ENCODE results near the gene CEP112. TPM values are rescaled to one million over a fixed set of nuclear protein-coding genes. Genes with fewer than 3 reads are reported as not detected.

Gene CEP112
- total RNA-seq, 4 donors from 2014 or later, result 1.1 to 12.9 (median 9.1) TPM

DNA sequence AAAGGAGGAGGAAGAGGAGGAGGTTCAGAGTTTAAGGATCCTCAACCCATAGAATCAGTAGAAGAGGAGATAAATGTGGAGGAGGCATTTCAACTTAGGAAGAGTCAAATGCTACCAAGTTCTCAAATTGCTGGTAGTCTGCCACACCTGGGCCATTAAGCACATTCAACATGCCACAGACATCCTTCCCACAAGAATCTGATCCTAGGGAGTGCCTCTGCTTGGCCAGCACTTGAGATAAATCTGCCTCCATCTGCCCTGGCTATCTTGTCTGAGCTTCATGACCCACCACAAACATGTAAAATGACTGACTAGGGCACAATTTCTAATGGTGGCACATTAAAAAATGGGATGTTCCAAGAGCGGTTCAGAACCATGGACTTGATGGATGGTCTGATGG lies 593.2 kb downstream of the CEP112 start:
- Histone ChIP-seq H3K4me3 (no peak overlapping the region), H3K36me3 (no peaks in the 10 kb centered on the region), H3K27ac (no peak overlapping the region), H3K27me3 (no peaks in the 10 kb centered on the region), H3K9me3 (no peaks in the 10 kb centered on the region), H3K4me1 (peaks cover 0 to 6% (median 1%) of the 10 kb centered on the region in 4 donors)
- in situ Hi-C loops (cut with MboI; ENCODE audit: low pct_ligation_motif_present in 1 of 4, low pct_unique_long_range_greater_than_20kb in 1 of 4, low sequenced_read_pairs in 3 of 4), result no loop called here
- intact Hi-C loops (cut with DNase I; ENCODE audit: low total_unique reads), result loop anchor here (2.0 kb wide), 1 partner anchor 200 kb away; no protein-coding TSS in a partner anchor
- no peak for DNase-seq
- TF ChIP-seq POLR2A (IDR thresholded peaks at IDR 0.05) (no peak), POLR2AphosphoS5 (IDR thresholded peaks at IDR 0.05) (no peak), EP300 (IDR thresholded peaks at IDR 0.05; ENCODE audit: low read depth) (no peak)
- TF ChIP-seq, protein P1, sequence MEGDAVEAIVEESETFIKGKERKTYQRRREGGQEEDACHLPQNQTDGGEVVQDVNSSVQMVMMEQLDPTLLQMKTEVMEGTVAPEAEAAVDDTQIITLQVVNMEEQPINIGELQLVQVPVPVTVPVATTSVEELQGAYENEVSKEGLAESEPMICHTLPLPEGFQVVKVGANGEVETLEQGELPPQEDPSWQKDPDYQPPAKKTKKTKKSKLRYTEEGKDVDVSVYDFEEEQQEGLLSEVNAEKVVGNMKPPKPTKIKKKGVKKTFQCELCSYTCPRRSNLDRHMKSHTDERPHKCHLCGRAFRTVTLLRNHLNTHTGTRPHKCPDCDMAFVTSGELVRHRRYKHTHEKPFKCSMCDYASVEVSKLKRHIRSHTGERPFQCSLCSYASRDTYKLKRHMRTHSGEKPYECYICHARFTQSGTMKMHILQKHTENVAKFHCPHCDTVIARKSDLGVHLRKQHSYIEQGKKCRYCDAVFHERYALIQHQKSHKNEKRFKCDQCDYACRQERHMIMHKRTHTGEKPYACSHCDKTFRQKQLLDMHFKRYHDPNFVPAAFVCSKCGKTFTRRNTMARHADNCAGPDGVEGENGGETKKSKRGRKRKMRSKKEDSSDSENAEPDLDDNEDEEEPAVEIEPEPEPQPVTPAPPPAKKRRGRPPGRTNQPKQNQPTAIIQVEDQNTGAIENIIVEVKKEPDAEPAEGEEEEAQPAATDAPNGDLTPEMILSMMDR (IDR thresholded peaks at IDR 0.05), result no peak
- WGBS, 2 donors (ENCODE audit: low coverage in 1 of 2), result 95% methylated on average over 1 of the region's 1 CpG; no CpG with 5 or more reads in 1 of the 2 donors

GRCh38 chr17:65595071-65595656 lies 596.8 kb downstream of the CEP112 start:
- WGBS, 2 donors (ENCODE audit: low coverage in 1 of 2), result 64% methylated on average over 3 to 4 of the region's 4 CpGs
- in situ Hi-C loops (cut with MboI; ENCODE audit: low pct_ligation_motif_present in 1 of 4, low pct_unique_long_range_greater_than_20kb in 1 of 4, low sequenced_read_pairs in 3 of 4), result no loop called here
- Histone ChIP-seq H3K4me1 (peaks cover 0 to 6% (median 1%) of the 10 kb centered on the region in 4 donors), H3K36me3 (no peaks in the 10 kb centered on the region), H3K27me3 (no peaks in the 10 kb centered on the region), H3K9me3 (no peaks in the 10 kb centered on the region), H3K4me3 (no peak overlapping the region), H3K27ac (no peak overlapping the region)
- TF ChIP-seq POLR2AphosphoS5 (IDR thresholded peaks at IDR 0.05) (no peak), POLR2A (IDR thresholded peaks at IDR 0.05) (no peak), EP300 (IDR thresholded peaks at IDR 0.05; ENCODE audit: low read depth) (no peak)
- TF ChIP-seq, protein P1 (IDR thresholded peaks at IDR 0.05), result no peak
- no peak for DNase-seq
- intact Hi-C loops (cut with DNase I; ENCODE audit: low total_unique reads), result no loop called here

DNA sequence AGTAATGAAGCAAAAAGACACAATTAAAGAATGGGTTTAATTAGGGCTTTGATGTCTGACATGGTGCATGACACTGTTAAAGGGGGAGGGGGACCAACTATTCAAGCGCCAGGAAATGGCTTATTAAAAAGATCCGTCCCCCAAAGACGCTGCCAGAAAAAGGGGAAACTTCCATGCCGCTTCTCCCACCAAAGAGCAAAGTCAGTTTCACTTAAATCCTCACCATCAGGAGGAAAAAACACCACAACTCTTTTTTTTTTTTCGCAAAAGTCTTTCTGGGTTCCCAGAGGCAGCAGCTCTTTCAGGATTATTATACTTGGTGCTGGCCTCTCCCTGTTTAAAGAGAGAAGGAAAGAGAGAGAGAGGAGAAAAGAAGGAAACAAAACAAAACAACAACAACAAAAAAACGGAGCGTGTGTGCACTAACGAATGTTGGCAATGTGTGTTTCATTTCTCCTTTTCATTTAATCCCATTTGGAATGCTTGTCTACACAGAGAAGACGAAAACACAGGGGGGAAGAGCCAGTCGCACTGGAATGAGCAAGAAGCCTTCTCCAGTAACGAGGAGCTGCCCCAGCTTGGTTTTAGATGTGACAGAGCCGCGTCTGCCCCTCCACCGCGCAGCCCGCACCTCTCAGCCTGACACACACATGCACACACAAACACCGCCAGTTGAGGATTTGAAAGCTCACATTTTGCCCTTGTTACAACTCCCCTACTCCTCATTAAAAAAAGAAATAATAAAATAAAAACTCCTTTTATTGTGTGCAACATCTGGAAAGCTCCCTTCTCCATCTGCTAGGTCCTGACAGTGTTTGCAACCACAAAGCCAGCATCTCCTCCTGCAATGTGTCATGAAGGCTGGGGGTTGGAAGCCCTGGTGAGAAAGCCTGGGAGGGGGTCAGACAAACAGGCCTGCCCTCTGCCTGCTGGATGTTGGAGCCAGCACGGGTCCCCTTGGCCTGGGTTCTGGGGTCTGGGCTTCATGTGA lies 597.8 kb downstream of the CEP112 start:
- TF ChIP-seq POLR2AphosphoS5 (IDR thresholded peaks at IDR 0.05) (no peak), EP300 (IDR thresholded peaks at IDR 0.05; ENCODE audit: low read depth) (no peak), POLR2A (IDR thresholded peaks at IDR 0.05) (no peak)
- TF ChIP-seq, protein P1 (IDR thresholded peaks at IDR 0.05), result no peak
- intact Hi-C loops (cut with DNase I; ENCODE audit: low total_unique reads) (no loop called here), in situ Hi-C loops (cut with MboI; ENCODE audit: low pct_ligation_motif_present in 1 of 4, low pct_unique_long_range_greater_than_20kb in 1 of 4, low sequenced_read_pairs in 3 of 4) (no loop called here)
- no peaks in the 10 kb centered on the region for H3K27me3 ChIP-seq
- H3K4me1 ChIP-seq, result peaks cover under 1 to 10% (median 5%) of the 10 kb centered on the region in 4 donors
- H3K4me3 ChIP-seq, result no peak overlapping the region
- H3K36me3 ChIP-seq, result no peaks in the 10 kb centered on the region
- WGBS, 2 donors (ENCODE audit: low coverage in 1 of 2), result 38 to 49% methylated on average over 13 to 18 of the region's 18 CpGs
- DNase-seq, result no peak
- no peak overlapping the region for H3K27ac ChIP-seq
- no peaks in the 10 kb centered on the region for H3K9me3 ChIP-seq
